Parathyroid adenoma (tissue), 2 donors: ENCODE measurements around the gene AKNA.

Experiments
- H2AFZ ChIP-seq: fragments of 300-600 bp; sonication (generic); one replicate; pipeline ENCODE4 v1.7.0; 2017; ENCODE audit warnings: antibody characterized with exemption, mild to moderate bottlenecking
- H3K27ac ChIP-seq: fragments of 300-600 bp; sonication (generic); one replicate; pipeline ENCODE4 v1.7.0; 2017
- H3K27me3 ChIP-seq: fragments of 300-600 bp; sonication (generic); one replicate; pipeline ENCODE4 v1.7.0; 2017; ENCODE audit warnings: low read length; ENCODE audit not compliant: control insufficient read depth, insufficient read depth
- H3K36me3 ChIP-seq: fragments of 300-600 bp; sonication (generic); one replicate; pipeline ENCODE4 v1.7.0; 2017; ENCODE audit warnings: low read length; ENCODE audit not compliant: control insufficient read depth, insufficient read depth
- H3K4me1 ChIP-seq: fragments of 300-600 bp; sonication (generic); one replicate; pipeline ENCODE4 v1.7.0; 2017; ENCODE audit warnings: control low read depth
- H3K4me2 ChIP-seq: fragments of 300-600 bp; sonication (generic); one replicate; pipeline ENCODE4 v1.7.0; 2017; ENCODE audit warnings: low read length
- H3K4me3 ChIP-seq: fragments of 300-600 bp; sonication (generic); one replicate; pipeline ENCODE4 v1.7.0; 2017; ENCODE audit warnings: low read depth, low read length
- H3K79me2 ChIP-seq: fragments of 300-600 bp; sonication (generic); one replicate; pipeline ENCODE4 v1.7.0; 2017; ENCODE audit warnings: control low read depth
- H3K9ac ChIP-seq: fragments of 300-600 bp; sonication (generic); one replicate; pipeline ENCODE4 v1.7.0; 2017; ENCODE audit warnings: mild to moderate bottlenecking
- H3K9me3 ChIP-seq: fragments of 300-600 bp; sonication (generic); one replicate; pipeline ENCODE4 v1.7.0; 2017; ENCODE audit warnings: low read length; ENCODE audit not compliant: control insufficient read depth
- CTCF ChIP-seq: fragments of 300-600 bp; sonication (generic); IDR thresholded peaks from one replicate; pipeline ENCODE4 v1.7.0; 2017; ENCODE audit warnings: antibody characterized with exemption, mild to moderate bottlenecking
- donor health status: primary hyperparathyroidism.

Gene AKNA

GRCh38 chr9:114412048-114412683 is 24.4 kb upstream of the AKNA start:
- no peaks in the 10 kb centered on the region for H3K4me1 ChIP-seq
- no peaks in the 10 kb centered on the region for H3K79me2 ChIP-seq
- no peak overlapping the region for H3K4me3 ChIP-seq
- no peak overlapping the region for H3K4me2 ChIP-seq
- no peak overlapping the region for H2AFZ ChIP-seq
- H3K27me3 ChIP-seq = no peaks in the 10 kb centered on the region
- H3K36me3 ChIP-seq = no peaks in the 10 kb centered on the region
- no peak overlapping the region for H3K9ac ChIP-seq
- no peak overlapping the region for H3K27ac ChIP-seq
- no peak for TF ChIP-seq CTCF
- no peaks in the 10 kb centered on the region for H3K9me3 ChIP-seq

GRCh38 chr9:114411452-114411851 is 23.7 kb upstream of the AKNA start:
- H2AFZ ChIP-seq = no peak overlapping the region
- no peak overlapping the region for H3K27ac ChIP-seq
- no peak overlapping the region for H3K4me3 ChIP-seq
- H3K27me3 ChIP-seq = no peaks in the 10 kb centered on the region
- H3K36me3 ChIP-seq = no peaks in the 10 kb centered on the region
- H3K9me3 ChIP-seq = no peaks in the 10 kb centered on the region
- H3K4me1 ChIP-seq = no peaks in the 10 kb centered on the region
- no peak overlapping the region for H3K9ac ChIP-seq
- H3K79me2 ChIP-seq = no peaks in the 10 kb centered on the region
- H3K4me2 ChIP-seq = no peak overlapping the region
- no peak for TF ChIP-seq CTCF

- no peak overlapping the region for H3K9ac ChIP-seq
- H3K4me2 ChIP-seq = no peak overlapping the region
- H3K36me3 ChIP-seq = no peaks in the 10 kb centered on the region
- no peaks in the 10 kb centered on the region for H3K27me3 ChIP-seq
- no peak for TF ChIP-seq CTCF
- no peak overlapping the region for H2AFZ ChIP-seq
- H3K27ac ChIP-seq = no peak overlapping the region
- no peaks in the 10 kb centered on the region for H3K4me1 ChIP-seq
- no peaks in the 10 kb centered on the region for H3K79me2 ChIP-seq
- no peak overlapping the region for H3K4me3 ChIP-seq
- no peaks in the 10 kb centered on the region for H3K9me3 ChIP-seq
Observed at GRCh38 chr9:114410910-114411309, 23.1 kb upstream of the AKNA start.

GRCh38 chr9:114409842-114410241 is 22.1 kb upstream of the AKNA start:
- TF ChIP-seq CTCF = no peak
- no peaks in the 10 kb centered on the region for H3K27me3 ChIP-seq
- no peaks in the 10 kb centered on the region for H3K9me3 ChIP-seq
- no peaks in the 10 kb centered on the region for H3K79me2 ChIP-seq
- H3K36me3 ChIP-seq = no peaks in the 10 kb centered on the region
- H2AFZ ChIP-seq = no peak overlapping the region
- H3K4me1 ChIP-seq = no peaks in the 10 kb centered on the region
- no peak overlapping the region for H3K4me3 ChIP-seq
- no peak overlapping the region for H3K27ac ChIP-seq
- H3K4me2 ChIP-seq = no peak overlapping the region
- H3K9ac ChIP-seq = no peak overlapping the region

GRCh38 chr9:114409103-114409780 is 21.5 kb upstream of the AKNA start:
- Histone ChIP-seq H3K27me3 (no peaks in the 10 kb centered on the region), H3K9ac (no peak overlapping the region), H2AFZ (no peak overlapping the region), H3K79me2 (no peaks in the 10 kb centered on the region), H3K4me2 (no peak overlapping the region), H3K9me3 (no peaks in the 10 kb centered on the region), H3K4me3 (no peak overlapping the region), H3K27ac (no peak overlapping the region), H3K4me1 (no peaks in the 10 kb centered on the region), H3K36me3 (no peaks in the 10 kb centered on the region)
- no peak for TF ChIP-seq CTCF
